ENCODE measurements around the gene ADGRV1.

DNA sequence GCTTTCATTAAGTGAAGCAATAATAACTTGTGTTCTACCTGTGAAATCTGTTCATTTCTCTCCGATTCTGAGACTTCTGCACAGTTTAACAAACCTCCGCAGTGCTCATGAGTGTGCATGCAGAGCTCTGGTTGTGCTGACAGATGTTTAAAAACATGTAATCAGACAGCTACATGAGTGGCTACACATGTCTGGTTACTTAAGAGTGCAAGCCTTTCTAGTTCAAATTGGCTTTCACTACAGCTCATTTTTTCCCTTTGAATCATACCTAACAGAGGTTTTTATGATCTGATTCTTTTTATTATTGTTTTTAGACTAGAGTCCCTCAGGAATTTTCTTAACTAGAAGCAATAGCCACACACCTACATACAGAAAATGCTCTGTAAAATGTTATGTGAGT, 514.3 kb downstream of the ADGRV1 start:
- TF ChIP-seq, protein P1, sequence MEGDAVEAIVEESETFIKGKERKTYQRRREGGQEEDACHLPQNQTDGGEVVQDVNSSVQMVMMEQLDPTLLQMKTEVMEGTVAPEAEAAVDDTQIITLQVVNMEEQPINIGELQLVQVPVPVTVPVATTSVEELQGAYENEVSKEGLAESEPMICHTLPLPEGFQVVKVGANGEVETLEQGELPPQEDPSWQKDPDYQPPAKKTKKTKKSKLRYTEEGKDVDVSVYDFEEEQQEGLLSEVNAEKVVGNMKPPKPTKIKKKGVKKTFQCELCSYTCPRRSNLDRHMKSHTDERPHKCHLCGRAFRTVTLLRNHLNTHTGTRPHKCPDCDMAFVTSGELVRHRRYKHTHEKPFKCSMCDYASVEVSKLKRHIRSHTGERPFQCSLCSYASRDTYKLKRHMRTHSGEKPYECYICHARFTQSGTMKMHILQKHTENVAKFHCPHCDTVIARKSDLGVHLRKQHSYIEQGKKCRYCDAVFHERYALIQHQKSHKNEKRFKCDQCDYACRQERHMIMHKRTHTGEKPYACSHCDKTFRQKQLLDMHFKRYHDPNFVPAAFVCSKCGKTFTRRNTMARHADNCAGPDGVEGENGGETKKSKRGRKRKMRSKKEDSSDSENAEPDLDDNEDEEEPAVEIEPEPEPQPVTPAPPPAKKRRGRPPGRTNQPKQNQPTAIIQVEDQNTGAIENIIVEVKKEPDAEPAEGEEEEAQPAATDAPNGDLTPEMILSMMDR (IDR thresholded peaks at IDR 0.05) = no peak
- TF ChIP-seq POLR2A (IDR thresholded peaks at IDR 0.05) = no peak

Data from Peyer's patch (tissue), 4 donors.